Kidney tubule cell (primary cell): ENCODE results near the gene GNB2.

Source experiments
- DNase-seq: peaks from one replicate; pipeline ENCODE4 v3.0.0-alpha.2; 2018; ENCODE audit warnings: low spot score

GNB2 gene

DNA sequence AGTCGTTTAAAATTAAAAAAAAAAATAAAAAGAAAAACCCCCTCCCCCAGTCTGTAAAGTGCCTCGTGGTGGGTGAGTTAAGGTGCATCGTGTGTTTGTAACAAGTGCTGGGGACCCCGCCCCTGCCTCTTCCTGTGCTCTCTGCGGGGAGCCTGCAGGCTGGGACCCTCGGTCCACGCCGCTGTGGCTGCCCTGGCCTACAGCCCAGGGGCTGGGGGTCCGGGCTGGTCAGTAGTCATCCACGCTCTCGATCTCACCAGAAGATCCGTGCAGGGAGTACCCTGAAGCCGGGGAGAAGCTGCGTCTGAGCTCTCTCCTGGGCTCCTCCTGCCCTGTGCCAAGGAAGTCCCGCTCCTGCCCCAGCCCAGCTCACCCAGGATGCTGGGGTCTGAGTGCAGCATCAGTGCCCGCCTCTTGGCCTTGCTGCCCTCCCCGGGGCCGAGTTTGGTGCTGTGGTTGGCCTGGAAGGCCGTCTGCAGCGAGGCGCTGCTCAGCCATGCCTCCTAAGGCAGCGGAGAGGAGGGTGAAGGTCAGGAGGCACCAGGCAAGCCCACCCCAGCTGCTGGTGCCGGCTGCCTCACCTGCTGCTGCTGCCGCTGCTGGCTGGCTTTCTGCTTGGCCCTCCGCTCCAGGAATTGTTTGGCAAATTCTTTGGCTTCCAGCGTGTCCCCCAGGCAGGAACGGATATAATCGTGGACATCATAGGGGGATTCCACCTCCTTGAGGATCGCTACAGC is 8.1 kb downstream of the GNB2 start:
- no peak for DNase-seq

- no peak for DNase-seq
Observed at GRCh38 chr7:100682228-100682741, 8.7 kb downstream of the GNB2 start.

GRCh38 chr7:100682991-100683658 is 9.6 kb downstream of the GNB2 start:
- no peak for DNase-seq

DNA sequence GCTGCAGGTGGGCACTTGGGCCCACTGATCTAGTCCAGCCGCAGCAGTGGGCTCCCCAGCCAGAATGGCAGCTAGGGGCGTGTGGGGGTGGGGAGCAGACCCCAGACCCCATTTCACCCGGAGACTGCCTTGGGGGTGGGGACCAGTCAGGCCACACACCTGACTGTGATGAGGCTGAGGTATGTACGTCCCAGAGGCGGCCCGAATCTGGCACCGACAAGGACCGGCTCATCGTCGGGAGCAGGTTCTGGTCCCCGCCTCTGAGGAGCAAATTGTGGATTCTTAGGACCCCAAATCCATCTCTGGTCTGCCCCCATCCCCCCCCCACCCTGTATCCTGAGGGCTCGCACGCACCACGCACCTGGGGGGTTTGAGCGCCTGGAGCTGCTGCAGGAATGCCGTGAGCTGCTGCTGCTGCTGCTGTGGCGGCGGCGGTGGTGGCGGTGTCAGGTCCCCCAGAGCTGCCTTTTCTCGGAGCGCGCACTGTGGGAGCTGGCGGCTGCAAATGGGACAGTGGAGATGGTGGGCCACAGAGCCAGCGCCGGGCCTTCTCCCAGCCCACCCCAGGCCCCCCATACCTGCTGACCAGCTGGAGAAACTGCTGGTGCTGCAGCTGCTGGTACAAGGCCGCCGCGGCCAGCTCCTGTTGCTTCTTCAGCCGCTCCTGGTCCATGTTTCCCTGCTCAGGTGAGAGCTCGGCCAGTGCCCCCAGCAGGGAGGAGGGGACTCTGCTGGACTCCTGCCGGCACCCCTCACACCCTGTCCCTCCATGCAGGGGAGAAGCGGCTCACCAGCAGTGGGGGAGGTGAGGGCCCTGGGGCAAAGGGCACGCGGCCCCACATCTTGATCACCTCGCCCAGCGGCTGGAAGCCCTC is 10.4 kb downstream of the GNB2 start:
- DNase-seq, result no peak

DNA sequence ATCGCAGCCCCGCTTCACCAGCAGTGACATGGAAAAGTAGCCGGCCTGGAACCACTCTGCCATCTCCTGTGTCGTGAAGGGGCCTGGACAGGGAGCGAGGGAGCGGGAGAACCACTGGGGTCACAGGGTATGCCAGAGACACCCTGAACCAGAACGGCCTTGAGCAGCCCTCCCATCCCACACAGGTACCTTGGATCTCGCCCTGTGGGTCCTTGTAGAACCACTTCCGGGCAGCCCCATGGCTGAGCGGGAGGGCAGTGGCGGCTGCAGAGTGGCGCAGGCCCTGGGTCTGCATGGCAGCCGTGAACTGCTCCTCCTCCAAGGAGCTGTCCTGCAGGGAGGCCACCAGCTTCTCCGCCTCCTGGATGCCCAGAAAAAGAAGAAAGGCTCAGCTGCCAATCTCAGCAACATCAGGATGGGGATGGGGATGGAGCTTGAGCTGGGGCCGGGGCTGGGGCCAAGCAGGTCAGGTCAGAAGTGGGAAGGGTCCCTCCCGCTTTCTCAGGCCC is 11.0 kb downstream of the GNB2 start:
- no peak for DNase-seq

- no peak for DNase-seq
Observed at GRCh38 chr7:100685049-100685605, 11.6 kb downstream of the GNB2 start.

- no peak for DNase-seq
Observed at GRCh38 chr7:100685631-100686145, 12.1 kb downstream of the GNB2 start.

DNA sequence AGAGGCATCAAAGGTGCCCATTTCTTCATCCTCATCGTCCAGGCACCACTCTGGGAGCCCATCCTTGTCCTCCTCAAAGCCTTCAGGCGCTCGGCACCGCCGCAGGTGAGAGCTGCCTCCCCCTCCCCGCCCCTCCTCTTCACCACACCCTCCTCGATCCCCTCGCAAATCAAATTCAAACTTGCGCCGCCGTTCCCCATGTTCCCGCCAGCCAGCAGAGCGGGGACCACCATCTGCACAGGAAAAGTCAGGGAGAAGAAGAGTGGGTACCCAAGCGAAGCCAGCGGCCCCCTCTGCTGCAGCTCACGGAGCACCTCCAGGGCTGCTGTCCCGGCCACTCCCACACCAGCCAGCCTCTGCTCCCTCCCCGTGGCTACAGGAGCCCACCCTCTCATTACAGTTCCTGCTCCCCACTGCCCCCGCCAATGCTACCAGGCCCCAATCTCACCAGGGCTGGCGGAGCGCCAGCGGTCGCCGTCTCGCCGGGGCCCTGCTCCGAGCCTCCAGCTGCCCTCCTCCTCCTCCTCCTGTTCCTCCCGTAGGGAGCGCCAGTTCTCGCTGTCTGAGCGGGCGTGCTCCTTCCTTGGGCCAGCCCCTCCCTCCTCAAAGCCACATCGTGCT is 12.8 kb downstream of the GNB2 start:
- no peak for DNase-seq

GRCh38 chr7:100686822-100687211 is 13.3 kb downstream of the GNB2 start:
- DNase-seq, result no peak

GRCh38 chr7:100687261-100687660 is 13.7 kb downstream of the GNB2 start:
- DNase-seq, result no peak

DNA sequence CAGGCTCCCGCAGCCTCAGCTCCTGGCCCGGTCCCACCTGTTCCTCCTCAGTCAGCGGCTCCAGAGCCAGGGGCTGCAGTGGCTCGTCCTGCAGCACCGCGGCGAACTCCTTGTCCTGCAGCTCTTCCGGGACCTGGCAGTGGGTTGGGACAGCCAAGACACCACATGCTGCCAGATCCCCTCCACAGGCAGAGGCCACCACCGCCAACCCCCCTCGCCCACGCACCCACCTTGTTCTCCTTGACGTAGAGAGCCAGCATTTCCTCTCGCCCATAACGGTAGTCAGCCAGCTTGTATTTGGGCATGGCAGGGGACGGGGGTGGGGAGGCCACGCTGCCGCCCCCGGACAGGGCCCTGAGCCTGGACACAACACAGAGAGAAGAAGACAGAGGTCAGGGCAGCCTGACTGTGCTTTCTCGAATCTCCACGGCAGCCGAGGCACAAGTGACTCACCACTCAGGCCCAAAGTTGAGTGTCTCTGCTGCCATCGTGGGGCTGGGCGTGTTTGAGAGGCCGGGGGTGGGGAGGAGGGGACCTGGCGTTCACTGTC is 14.3 kb downstream of the GNB2 start:
- no peak for DNase-seq

DNA sequence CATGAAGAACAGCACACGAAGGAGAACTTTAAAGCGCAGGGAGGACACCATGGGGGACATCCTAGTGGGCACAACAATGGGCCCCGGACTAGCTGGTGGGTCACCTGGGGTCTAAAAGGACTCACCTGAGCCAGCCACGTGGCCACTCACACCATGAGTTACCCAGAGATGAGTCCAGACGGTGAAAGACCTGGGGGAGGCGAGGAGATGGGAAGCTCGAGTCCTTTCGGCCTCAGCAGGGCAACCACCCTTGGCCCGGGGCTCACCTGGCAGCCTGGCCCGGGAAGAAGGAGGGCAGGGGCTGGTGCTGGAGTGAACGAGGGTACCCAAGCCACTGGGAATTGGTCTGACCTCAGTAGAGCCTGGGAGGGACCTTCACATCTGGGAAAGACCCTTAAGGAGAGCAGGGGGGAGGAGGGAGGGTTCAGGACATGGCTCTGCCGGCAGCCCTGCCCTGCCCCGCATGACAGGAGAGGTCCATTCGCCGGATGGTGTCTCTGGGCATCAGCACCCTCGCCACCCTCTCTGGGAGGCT is 14.9 kb downstream of the GNB2 start:
- DNase-seq, result no peak

GRCh38 chr7:100689230-100690135 is 15.9 kb downstream of the GNB2 start:
- no peak for DNase-seq

DNA sequence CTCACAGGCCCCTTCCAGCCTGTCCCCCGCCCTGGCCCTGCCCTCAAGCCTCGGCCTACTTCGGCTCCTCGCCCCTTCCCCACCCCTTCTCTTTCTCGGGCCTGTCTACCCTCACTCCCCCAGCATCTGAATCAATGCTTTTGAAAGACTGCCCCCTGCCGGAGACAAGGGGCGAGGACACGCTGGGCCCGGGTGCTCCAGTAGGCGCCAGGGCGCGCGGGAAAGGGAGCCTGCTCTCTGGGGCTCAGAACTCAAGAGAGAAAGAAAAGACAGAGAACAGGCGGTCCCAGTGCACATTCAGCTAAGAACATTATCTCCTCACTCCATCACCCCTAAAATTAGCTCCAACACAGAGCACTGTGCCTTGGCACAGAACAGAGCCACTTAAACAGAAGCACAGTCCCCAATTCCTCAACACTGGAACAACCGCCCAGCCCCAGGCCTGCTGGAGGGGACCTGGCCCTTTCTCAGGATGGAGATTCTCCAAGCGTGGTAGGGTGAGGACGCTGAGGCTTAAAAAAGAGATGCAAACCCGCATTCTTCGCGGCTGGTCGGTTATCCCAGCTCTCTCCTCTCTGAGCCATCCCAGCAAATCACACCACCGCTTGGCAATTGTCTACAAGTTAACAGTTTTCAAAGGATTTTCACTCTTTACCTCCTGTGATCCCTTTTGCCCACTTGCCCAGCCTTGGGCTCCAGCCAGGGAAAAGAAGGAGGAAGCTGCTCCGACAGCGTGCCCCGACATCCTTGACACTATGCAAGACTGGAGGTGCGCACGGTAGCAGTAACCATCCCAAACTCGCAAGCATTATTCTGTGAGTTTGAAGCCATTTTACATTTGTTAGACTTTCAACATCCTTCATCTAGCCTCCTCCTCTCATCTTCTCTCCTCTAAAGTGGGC is 18.4 kb downstream of the GNB2 start:
- DNase-seq, result peak; percentile 72

GRCh38 chr7:100692578-100692961 is 19.0 kb downstream of the GNB2 start:
- DNase-seq, result no peak

DNA sequence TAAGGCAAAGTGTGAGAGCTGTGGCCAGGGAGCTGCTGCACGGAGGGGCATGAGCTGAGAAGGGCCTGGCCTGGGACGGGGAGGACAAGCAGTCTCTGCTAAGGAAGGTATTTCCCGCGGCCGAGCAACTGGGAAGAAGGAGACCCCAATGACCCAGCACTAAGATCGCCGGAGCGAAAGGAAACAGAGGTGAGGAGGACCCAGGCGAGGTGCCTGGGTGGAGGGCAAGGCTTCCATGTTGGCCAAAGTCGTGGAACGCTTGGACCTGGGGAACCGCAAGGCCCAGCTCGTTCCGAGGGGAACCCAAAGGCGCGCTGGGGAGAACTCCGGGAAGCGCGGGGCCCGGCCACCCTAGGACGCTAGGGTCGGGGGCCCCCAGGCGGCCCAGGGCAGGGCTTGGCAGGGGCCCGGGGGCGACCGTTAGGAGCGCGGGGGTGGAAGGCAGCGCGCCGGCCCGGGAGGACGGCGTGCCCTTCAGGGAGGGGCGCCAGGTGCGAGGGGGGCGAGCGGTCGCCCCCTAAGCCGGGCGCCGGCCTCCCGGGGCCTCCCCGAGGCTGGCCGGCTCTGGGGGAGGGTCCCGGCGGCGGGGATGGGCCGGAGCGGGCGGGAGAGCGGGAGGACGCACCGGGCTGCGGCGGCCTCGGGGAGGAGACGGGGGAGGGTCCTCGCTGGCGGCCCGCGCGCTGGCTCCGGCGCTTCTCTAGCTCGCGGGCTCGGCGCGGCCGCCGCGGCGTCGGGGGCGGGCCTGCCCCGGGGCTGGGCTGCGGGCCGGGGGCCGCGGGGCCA is 20.0 kb downstream of the GNB2 start:
- DNase-seq, result no peak

GRCh38 chr7:100694098-100694745 is 20.7 kb downstream of the GNB2 start, which contains the start of gene GIGYF1:
GIGYF1 (minus strand) TSS chr7:100694250; CDS start chr7:100688238, 6,012 bp downstream.
- peak; percentile 71 for DNase-seq
